22Rv1 (cell line): Measurements from ENCODE around the gene CNTNAP3.
"Not testable (repeated sequence)": the region's sequence is repeated elsewhere in the genome, so short reads cannot be mapped to it uniquely, and the experiment has no call there.

Experiments used
- ZFX ChIP-seq: fragments of 450-650 bp; IDR thresholded peaks from 2 replicates; pipeline ENCODE4 v1.6.1; 2017; ENCODE audit warnings: antibody characterized with exemption, borderline replicate concordance
- TF ChIP-seq, protein P1 (sequence below): fragments of 450-650 bp; IDR thresholded peaks from 2 replicates; pipeline ENCODE4 v1.5.1; 2017; ENCODE audit warnings: mild to moderate bottlenecking

DNA sequence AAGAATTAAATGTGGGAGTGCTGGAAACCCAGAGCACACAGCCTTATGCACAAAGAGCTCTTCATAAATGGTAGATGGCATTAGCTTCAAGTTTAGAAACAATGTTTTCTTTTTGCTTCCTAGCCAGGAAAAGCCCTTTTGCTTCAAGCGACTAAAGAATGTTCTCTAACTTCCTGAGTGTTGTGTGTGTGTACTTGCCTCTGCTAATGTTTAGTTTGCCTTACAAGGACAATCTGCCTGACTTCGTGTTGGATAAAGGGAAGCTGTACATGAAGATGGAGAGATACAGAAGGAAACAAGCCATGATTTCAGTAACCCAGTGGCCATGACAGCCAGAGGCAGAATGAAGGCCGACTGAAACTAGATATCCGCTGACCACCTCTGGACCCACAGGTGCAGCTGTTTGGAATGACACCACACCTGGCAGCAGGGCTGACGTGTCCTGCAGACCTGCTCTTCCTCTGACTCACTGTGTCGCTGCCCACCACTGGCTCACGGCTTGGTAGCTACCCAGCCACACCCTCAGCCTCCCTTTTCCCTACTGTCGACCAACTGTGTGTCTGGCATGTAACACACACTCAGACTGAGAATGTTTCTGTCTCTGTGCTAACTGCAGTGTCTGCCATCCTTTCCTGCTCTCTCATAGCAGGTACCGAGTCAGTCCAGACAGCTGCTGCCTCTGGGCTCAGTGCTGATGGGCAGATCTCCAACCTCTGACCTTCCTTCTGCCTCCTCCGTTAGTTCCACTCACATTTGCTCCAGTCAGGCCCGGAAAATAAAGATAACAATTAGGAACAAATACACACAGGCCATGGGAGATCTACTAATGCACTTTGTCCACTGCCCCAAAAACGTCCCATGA is 55.6 kb downstream of the CNTNAP3 start:
- TF ChIP-seq, protein P1, sequence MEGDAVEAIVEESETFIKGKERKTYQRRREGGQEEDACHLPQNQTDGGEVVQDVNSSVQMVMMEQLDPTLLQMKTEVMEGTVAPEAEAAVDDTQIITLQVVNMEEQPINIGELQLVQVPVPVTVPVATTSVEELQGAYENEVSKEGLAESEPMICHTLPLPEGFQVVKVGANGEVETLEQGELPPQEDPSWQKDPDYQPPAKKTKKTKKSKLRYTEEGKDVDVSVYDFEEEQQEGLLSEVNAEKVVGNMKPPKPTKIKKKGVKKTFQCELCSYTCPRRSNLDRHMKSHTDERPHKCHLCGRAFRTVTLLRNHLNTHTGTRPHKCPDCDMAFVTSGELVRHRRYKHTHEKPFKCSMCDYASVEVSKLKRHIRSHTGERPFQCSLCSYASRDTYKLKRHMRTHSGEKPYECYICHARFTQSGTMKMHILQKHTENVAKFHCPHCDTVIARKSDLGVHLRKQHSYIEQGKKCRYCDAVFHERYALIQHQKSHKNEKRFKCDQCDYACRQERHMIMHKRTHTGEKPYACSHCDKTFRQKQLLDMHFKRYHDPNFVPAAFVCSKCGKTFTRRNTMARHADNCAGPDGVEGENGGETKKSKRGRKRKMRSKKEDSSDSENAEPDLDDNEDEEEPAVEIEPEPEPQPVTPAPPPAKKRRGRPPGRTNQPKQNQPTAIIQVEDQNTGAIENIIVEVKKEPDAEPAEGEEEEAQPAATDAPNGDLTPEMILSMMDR: not testable (repeated sequence)
- not testable (repeated sequence) for TF ChIP-seq ZFX
